ENCODE measurements around the gene HCAR3.
"Not testable (repeated sequence)": the region's sequence is repeated elsewhere in the genome, so short reads cannot be mapped to it uniquely, and the experiment has no call there.

DNA sequence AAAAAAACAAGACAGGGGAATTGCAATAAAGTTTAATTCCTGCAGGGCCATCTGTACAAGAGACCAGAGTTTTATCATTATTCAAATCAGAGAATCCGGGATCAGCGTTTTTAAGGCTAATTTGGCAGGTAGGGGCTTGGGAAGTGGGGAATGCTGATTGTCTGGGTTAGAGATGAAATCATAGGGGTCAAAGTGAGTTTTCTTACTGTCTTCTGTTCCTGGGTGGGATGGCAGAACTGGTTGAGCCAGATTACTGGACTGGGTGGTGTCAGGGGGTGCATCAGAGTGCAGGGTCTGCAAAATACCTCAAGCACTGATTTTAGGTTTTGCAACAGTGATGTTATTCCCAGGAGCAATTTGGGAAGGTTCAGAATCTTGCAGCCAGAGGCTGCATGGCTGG is 6.3 kb downstream of the HCAR3 start:
- TF ChIP-seq, protein P1, sequence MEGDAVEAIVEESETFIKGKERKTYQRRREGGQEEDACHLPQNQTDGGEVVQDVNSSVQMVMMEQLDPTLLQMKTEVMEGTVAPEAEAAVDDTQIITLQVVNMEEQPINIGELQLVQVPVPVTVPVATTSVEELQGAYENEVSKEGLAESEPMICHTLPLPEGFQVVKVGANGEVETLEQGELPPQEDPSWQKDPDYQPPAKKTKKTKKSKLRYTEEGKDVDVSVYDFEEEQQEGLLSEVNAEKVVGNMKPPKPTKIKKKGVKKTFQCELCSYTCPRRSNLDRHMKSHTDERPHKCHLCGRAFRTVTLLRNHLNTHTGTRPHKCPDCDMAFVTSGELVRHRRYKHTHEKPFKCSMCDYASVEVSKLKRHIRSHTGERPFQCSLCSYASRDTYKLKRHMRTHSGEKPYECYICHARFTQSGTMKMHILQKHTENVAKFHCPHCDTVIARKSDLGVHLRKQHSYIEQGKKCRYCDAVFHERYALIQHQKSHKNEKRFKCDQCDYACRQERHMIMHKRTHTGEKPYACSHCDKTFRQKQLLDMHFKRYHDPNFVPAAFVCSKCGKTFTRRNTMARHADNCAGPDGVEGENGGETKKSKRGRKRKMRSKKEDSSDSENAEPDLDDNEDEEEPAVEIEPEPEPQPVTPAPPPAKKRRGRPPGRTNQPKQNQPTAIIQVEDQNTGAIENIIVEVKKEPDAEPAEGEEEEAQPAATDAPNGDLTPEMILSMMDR (IDR thresholded peaks at IDR 0.05; ENCODE audit: poor library complexity, severe bottlenecking): not testable (repeated sequence)
- TF ChIP-seq POLR2AphosphoS5 (IDR thresholded peaks at IDR 0.05); TAF1 (IDR thresholded peaks at IDR 0.05; ENCODE audit: low read depth); SMC3 (conservative IDR thresholded peaks at IDR 0.05; ENCODE audit: poor library complexity); RAD21 (conservative IDR thresholded peaks at IDR 0.05); EP300 (conservative IDR thresholded peaks at IDR 0.05; ENCODE audit: poor library complexity, severe bottlenecking): not testable (repeated sequence)
